Stomach (tissue), 4 donors: ENCODE results near the gene RACGAP1.

Experiments
- CTCF ChIP-seq, 7 experiments: fragments of 450-650 bp in 4 of 7; fragments of 200-600 bp in 3 of 7; sonication (generic) in 3 of 7; IDR thresholded peaks; one replicate each; pipeline ENCODE4 v1.5.1; 2016 to 2019; ENCODE audit warnings: antibody characterized with exemption in 7 of 7, control low read depth in 2 of 7, mild to moderate bottlenecking in 1 of 7
- POLR2A ChIP-seq, 4 donors: fragments of 450-650 bp; IDR thresholded peaks; one replicate each; pipeline ENCODE4 v1.6.1; 2016; ENCODE audit warnings: antibody characterized with exemption in 4 of 4, control low read depth in 2 of 4, mild to moderate bottlenecking in 1 of 4, moderate library complexity in 1 of 4
- POLR2AphosphoS5 ChIP-seq, 3 donors: sonication (generic); formaldehyde crosslinking; IDR thresholded peaks; one replicate each; pipeline ENCODE4 v1.6.1; 2016; ENCODE audit warnings: antibody characterized with exemption in 3 of 3

GRCh38 chr12:50003595-50003994, 21.7 kb downstream of the RACGAP1 start:
- TF ChIP-seq CTCF (IDR thresholded peaks at IDR 0.05) (no peak), POLR2A (IDR thresholded peaks at IDR 0.05) (no peak), POLR2AphosphoS5 (IDR thresholded peaks at IDR 0.05) (no peak)
